Osteocyte (in vitro differentiated cells): Measurements from ENCODE around the gene FAT3. TPM values are rescaled to one million over a fixed set of nuclear protein-coding genes. Genes with fewer than 3 reads are reported as not detected.

Experiments
- DNase-seq: peaks from one replicate; pipeline ENCODE4 v3.0.0; 2021; ENCODE audit warnings: mixed read lengths; ENCODE audit not compliant: unreplicated experiment; ENCODE audit errors: extremely low spot score
- H3K27ac Mint-ChIP-seq: one replicate; pipeline ENCODE4 v1.8.0; 2021; ENCODE audit warnings: mild to moderate bottlenecking, mixed read lengths; ENCODE audit not compliant: unreplicated experiment
- H3K27me3 Mint-ChIP-seq: one replicate; pipeline ENCODE4 v1.8.0; 2021; ENCODE audit warnings: mixed read lengths; ENCODE audit not compliant: unreplicated experiment
- H3K36me3 Mint-ChIP-seq: one replicate; pipeline ENCODE4 v1.8.0; 2021; ENCODE audit warnings: mixed read lengths; ENCODE audit not compliant: unreplicated experiment
- H3K4me1 Mint-ChIP-seq: one replicate; pipeline ENCODE4 v1.8.0; 2021; ENCODE audit warnings: mixed read lengths; ENCODE audit not compliant: unreplicated experiment
- H3K4me3 Mint-ChIP-seq: one replicate; pipeline ENCODE4 v1.8.0; 2021; ENCODE audit warnings: mild to moderate bottlenecking, moderate library complexity, mixed read lengths; ENCODE audit not compliant: unreplicated experiment
- H3K9me3 Mint-ChIP-seq: one replicate; pipeline ENCODE4 v1.8.0; 2021; ENCODE audit warnings: mixed read lengths; ENCODE audit not compliant: unreplicated experiment
- total RNA-seq: library from RNA; stranded (reverse); gene quantifications from 2 replicates; pipeline ENCODE4 v1.2.1, GENCODE V29; 2021
- TF ChIP-seq, protein P1 (sequence below): fragments of 200-600 bp; sonication (generic); IDR thresholded peaks from 2 replicates; pipeline ENCODE4 v1.5.0; 2021; ENCODE audit warnings: antibody characterized with exemption, mild to moderate bottlenecking, moderate library complexity

FAT3 gene
- total RNA-seq, 1 donor from 2014 or later: 12.3 TPM

- Mint-ChIP-seq H3K4me3 (no peak overlapping the region), H3K4me1 (peaks cover 22% of the 10 kb centered on the region), H3K27me3 (no peaks in the 10 kb centered on the region), H3K9me3 (no peaks in the 10 kb centered on the region), H3K27ac (no peak overlapping the region), H3K36me3 (no peaks in the 10 kb centered on the region)
- no peak for DNase-seq
- TF ChIP-seq, protein P1, sequence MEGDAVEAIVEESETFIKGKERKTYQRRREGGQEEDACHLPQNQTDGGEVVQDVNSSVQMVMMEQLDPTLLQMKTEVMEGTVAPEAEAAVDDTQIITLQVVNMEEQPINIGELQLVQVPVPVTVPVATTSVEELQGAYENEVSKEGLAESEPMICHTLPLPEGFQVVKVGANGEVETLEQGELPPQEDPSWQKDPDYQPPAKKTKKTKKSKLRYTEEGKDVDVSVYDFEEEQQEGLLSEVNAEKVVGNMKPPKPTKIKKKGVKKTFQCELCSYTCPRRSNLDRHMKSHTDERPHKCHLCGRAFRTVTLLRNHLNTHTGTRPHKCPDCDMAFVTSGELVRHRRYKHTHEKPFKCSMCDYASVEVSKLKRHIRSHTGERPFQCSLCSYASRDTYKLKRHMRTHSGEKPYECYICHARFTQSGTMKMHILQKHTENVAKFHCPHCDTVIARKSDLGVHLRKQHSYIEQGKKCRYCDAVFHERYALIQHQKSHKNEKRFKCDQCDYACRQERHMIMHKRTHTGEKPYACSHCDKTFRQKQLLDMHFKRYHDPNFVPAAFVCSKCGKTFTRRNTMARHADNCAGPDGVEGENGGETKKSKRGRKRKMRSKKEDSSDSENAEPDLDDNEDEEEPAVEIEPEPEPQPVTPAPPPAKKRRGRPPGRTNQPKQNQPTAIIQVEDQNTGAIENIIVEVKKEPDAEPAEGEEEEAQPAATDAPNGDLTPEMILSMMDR: no peak
Observed at GRCh38 chr11:92257536-92257935, 32.9 kb downstream of the FAT3 start.

DNA sequence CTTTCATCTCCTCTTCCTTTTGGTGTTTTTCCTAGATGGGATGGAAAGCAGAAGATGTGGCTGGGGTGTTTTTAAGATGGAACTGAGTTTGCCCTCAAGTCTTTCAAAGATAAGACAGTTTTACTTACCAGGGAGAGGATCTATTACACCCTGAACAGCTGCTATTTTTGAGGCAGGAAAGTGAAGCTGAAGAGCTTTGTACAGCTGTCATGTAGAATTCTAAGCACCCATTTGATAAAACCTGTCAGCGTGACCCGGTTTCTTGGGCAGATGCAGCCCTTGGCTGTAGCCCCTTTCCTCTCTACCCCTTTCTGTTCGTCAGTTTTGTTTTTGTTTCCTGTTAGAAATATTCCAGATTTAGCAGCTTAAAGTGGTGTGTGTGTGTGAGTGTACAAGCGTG, 35.2 kb downstream of the FAT3 start:
- H3K27me3 Mint-ChIP-seq: no peaks in the 10 kb centered on the region
- TF ChIP-seq, protein P1: no peak
- H3K4me1 Mint-ChIP-seq: peaks cover 8% of the 10 kb centered on the region
- no peaks in the 10 kb centered on the region for H3K9me3 Mint-ChIP-seq
- no peak overlapping the region for H3K27ac Mint-ChIP-seq
- no peak overlapping the region for H3K4me3 Mint-ChIP-seq
- no peaks in the 10 kb centered on the region for H3K36me3 Mint-ChIP-seq
- no peak for DNase-seq

GRCh38 chr11:92264350-92264749, 39.7 kb downstream of the FAT3 start:
- DNase-seq: no peak
- peaks cover 26% of the 10 kb centered on the region for H3K4me1 Mint-ChIP-seq
- no peaks in the 10 kb centered on the region for H3K36me3 Mint-ChIP-seq
- no peak overlapping the region for H3K4me3 Mint-ChIP-seq
- TF ChIP-seq, protein P1: no peak
- H3K27me3 Mint-ChIP-seq: no peaks in the 10 kb centered on the region
- peaks cover 7% of the 10 kb centered on the region for H3K9me3 Mint-ChIP-seq
- no peak overlapping the region for H3K27ac Mint-ChIP-seq

- no peak overlapping the region for H3K27ac Mint-ChIP-seq
- peaks cover 30% of the 10 kb centered on the region for H3K4me1 Mint-ChIP-seq
Observed at GRCh38 chr11:92266806-92267205, 42.2 kb downstream of the FAT3 start.

GRCh38 chr11:92267278-92267677, 42.7 kb downstream of the FAT3 start:
- no peaks in the 10 kb centered on the region for H3K36me3 Mint-ChIP-seq
- H3K27ac Mint-ChIP-seq: no peak overlapping the region
- peaks cover 30% of the 10 kb centered on the region for H3K4me1 Mint-ChIP-seq
- H3K9me3 Mint-ChIP-seq: peaks cover 7% of the 10 kb centered on the region
- no peak for DNase-seq
- TF ChIP-seq, protein P1: no peak
- H3K27me3 Mint-ChIP-seq: no peaks in the 10 kb centered on the region
- H3K4me3 Mint-ChIP-seq: no peak overlapping the region

More at GRCh38 chr11:92266806-92267205, 42.2 kb downstream of the FAT3 start:
- no peak for DNase-seq
- Mint-ChIP-seq H3K36me3 (no peaks in the 10 kb centered on the region), H3K9me3 (peaks cover 7% of the 10 kb centered on the region), H3K4me3 (no peak overlapping the region), H3K27me3 (no peaks in the 10 kb centered on the region)
- TF ChIP-seq, protein P1: no peak
